Rectal smooth muscle tissue (tissue), 1 donor: ENCODE results near the gene PSMD9.

Experiments
- H3K27ac ChIP-seq: one replicate; pipeline ENCODE4 v1.7.0; 2013; ENCODE audit warnings: low read depth, low read length, inconsistent platforms
- H3K27me3 ChIP-seq: one replicate; pipeline ENCODE4 v1.7.0; 2013; ENCODE audit warnings: low read length; ENCODE audit not compliant: control insufficient read depth, insufficient read depth
- H3K36me3 ChIP-seq: one replicate; pipeline ENCODE4 v1.7.0; 2013; ENCODE audit warnings: low read length; ENCODE audit not compliant: control insufficient read depth, insufficient read depth
- H3K4me1 ChIP-seq: one replicate; pipeline ENCODE4 v1.7.0; 2013; ENCODE audit warnings: low read length; ENCODE audit not compliant: control insufficient read depth, insufficient read depth
- H3K4me3 ChIP-seq: one replicate; pipeline ENCODE4 v1.7.0; 2013; ENCODE audit warnings: low read length
- H3K9ac ChIP-seq: one replicate; pipeline ENCODE4 v1.7.0; 2013; ENCODE audit warnings: low read length

The PSMD9 gene

DNA sequence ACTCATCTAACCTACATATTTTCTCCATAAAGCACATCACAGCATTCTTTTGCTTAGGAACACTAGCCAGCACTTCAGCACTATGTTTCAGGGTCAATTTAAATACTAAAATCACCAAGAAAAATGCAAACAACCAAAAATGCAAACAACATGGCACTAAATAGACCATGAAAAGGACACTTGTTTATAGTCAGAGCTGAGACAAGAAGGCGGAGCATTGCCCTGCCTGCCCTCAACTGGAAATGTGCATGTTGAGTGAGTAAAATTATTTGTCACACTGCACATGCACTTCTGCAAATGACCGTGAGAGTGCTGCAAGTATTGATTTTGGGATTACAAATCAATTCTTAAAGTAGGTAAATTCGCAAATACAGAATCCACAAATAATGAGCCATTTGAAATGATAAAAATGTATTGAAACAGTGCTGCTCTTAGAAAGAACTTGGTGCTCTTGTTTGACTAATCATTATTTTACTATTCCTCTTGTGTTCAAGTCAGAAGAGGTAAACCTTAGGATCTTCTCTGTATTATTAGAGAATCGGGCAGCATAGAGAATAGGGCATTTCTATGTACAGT lies 64.6 kb downstream of the PSMD9 start:
- Histone ChIP-seq H3K4me3 (no peak overlapping the region), H3K27ac (no peak overlapping the region), H3K27me3 (no peaks in the 10 kb centered on the region), H3K9ac (no peak overlapping the region), H3K4me1 (no peaks in the 10 kb centered on the region), H3K36me3 (no peaks in the 10 kb centered on the region)

DNA sequence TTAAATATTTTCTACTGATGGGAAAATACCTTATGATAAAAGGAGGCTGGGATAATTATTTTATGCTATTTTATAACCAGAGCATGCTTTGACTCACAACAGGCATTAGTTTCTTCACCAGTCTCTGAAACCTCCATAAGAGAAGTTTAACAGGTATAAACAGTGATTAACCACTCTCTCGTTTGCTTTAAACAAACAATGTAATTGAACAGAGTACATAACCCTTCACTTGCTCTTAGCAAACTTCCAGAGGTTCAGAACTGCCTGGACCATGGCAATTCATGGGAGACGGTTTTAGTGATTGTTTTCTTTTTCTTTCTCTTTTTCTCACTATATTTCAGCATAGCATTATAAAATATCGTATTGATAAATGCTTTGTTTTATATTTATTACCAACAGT lies 65.1 kb downstream of the PSMD9 start:
- H3K27ac ChIP-seq, result no peak overlapping the region
- H3K4me3 ChIP-seq, result no peak overlapping the region
- H3K9ac ChIP-seq, result no peak overlapping the region
- no peaks in the 10 kb centered on the region for H3K27me3 ChIP-seq
- no peaks in the 10 kb centered on the region for H3K4me1 ChIP-seq
- no peaks in the 10 kb centered on the region for H3K36me3 ChIP-seq

DNA sequence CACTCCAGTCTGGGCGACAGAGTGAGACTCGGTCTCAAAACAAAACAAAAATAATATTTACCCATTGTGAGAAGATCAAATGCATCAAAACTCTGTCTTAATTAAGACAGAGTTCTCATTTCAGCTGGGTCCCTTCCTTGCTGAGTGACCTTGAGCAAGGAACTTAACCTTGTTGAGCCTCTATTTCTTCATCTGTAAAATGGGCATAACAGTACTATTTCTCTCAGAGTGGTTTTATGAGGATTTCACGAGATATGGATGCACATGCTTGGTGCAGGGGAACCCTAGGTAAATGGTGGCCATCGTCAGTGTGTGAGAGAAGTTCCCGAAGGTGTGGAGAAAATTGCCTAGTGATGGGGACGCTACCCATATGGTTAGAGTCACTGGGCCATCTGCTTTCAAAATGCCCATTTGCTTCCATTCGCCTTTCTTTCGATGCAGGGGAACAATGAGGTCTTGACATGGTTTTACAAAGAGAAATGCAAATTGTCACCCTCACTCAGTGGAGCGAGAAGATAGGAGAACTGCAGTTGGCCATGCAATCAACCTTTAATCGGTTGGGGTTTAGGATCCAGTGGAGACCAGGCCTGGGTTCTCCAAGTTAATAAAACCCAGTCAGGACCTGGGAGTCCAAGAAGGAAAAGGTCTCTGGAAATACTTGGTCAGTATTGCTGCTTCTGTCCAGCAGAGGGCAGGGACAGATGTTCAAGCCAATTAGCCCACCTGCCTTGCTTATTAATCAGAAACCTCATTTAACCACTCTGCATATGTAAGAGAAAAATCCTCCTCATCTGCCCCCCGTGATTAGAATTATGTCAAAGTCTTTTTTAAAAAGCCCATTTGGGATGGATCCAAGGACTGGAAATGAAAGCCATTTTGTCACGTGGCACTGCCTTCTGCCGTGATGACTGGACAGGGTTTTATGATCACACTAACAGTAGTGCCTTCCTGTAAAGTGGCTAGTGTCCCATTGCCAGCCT lies 67.0 kb downstream of the PSMD9 start:
- no peak overlapping the region for H3K4me3 ChIP-seq
- no peak overlapping the region for H3K9ac ChIP-seq
- no peaks in the 10 kb centered on the region for H3K4me1 ChIP-seq
- H3K27ac ChIP-seq, result no peak overlapping the region
- H3K36me3 ChIP-seq, result no peaks in the 10 kb centered on the region
- H3K27me3 ChIP-seq, result no peaks in the 10 kb centered on the region

DNA sequence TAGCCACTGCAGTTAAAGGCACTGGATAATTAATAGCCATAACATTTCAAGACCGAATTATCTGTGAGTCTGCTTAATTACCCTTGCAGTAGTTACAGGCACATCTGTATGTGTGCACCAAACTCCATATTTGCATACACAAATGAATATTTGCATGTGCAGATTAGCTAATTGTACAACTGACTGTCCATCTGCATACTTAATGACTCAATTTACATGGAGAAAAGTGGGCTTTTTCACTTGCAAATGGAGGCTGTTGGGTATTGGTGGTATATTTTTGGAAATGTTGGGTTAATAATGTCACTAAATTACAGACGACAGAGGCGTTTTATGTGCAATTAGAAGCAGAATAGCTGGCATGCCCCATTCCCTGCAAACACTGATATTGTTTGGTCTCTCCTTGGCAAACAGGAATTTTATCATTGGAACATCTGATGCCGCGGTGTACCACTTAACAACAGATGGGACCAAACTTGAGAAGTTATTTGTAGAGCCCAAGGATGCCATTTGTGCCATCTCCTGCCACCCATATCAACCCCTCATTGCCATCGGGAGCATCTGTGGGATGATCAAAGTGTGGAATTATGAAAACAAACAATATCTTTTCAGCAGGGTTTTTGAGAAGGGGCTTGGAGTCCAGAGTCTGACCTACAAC lies 69.4 kb downstream of the PSMD9 start:
- Histone ChIP-seq H3K4me3 (no peak overlapping the region), H3K9ac (no peak overlapping the region), H3K27ac (no peak overlapping the region), H3K36me3 (no peaks in the 10 kb centered on the region), H3K27me3 (no peaks in the 10 kb centered on the region), H3K4me1 (no peaks in the 10 kb centered on the region)

DNA sequence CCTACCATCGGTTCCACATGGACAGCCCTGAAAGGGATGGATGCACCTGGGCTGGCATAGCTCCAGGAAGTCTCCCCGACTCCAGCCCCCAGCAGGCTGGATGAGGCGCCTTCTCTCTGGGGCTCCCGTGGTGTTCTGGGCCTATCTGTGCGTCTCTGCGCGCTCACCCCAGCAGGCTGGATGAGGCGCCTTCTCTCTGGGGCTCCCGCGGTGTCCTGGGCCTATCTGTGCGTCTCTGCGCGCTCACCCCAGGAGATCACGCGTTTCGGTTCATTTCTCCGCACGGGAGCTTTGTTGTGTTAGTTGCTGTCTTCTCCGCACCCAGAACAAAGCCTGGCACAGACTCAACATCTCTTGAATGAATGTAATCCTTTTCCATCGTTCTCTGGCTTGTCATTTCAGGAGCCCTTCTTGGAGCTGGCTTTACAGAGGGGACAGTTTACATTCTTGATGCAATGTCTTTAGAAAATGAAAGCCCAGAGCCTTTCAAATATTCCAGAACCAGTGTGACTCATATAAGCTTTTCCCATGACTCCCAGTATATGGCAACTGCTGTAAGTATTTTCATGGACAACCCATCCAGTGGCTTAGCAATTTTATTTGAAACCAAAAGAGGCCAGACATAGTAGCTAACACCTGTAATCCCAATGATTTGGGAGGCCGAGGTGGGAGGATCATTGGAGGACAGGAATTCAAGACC lies 70.1 kb downstream of the PSMD9 start:
- Histone ChIP-seq H3K27ac (no peak overlapping the region), H3K27me3 (no peaks in the 10 kb centered on the region), H3K36me3 (no peaks in the 10 kb centered on the region), H3K4me1 (no peaks in the 10 kb centered on the region), H3K9ac (no peak overlapping the region), H3K4me3 (no peak overlapping the region)

DNA sequence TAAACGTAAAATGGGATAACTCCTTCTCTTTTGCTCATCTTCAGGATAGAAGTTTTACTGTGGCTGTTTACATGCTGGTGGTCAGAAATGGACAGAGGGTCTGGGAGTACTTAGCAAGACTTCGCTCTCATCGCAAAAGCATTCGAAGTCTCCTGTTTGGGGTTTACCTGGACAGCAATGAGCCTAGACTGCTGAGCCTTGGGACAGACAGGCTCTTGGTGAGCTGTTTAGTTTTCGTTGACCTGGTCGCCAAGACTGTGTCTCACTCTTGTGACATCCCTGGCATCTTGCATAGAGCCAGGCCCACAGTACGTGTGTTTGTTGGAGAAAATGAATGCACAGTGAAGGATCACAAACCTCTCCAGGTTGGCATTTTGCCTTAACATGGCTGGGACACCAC lies 72.0 kb downstream of the PSMD9 start:
- H3K27ac ChIP-seq, result no peak overlapping the region
- no peak overlapping the region for H3K4me3 ChIP-seq

DNA sequence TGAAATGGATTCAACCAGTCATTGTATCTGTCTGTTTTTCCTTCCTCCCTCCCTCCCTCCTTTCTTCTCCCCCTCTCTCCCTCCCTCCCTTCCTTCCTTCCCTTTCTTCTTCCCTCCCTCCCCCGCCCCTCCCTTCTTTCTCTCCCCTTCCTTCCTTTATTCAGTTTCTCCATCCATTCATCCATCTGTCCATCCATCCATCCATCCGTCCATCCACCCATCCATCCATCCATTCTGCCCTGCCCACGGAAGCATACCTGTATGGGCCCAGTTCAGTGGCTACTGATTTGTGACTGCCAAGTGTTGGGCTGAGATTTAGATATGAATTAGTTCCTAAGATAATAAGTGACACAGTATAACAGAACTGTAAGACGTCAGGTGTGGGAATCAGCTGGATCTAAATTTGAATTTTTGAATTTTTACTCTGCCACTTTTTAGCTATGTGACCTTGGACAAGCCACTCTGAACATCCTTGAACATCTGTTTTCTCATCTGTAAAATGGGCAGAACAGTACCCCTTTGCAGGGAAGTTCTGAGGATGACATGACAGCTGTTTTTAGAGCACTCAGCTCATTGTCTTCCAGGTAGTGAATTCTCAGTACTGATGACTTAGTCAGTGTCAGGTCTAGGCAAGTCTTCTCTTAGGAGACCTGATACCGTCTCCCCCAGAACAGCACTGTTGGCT lies 72.7 kb downstream of the PSMD9 start:
- H3K36me3 ChIP-seq, result no peaks in the 10 kb centered on the region
- H3K4me3 ChIP-seq, result no peak overlapping the region
- no peak overlapping the region for H3K27ac ChIP-seq
- no peaks in the 10 kb centered on the region for H3K4me1 ChIP-seq
- no peaks in the 10 kb centered on the region for H3K27me3 ChIP-seq
- no peak overlapping the region for H3K9ac ChIP-seq

More for the DNA sequence above, 72.0 kb downstream of the PSMD9 start:
- Histone ChIP-seq H3K4me1 (no peaks in the 10 kb centered on the region), H3K36me3 (no peaks in the 10 kb centered on the region), H3K9ac (no peak overlapping the region), H3K27me3 (no peaks in the 10 kb centered on the region)

DNA sequence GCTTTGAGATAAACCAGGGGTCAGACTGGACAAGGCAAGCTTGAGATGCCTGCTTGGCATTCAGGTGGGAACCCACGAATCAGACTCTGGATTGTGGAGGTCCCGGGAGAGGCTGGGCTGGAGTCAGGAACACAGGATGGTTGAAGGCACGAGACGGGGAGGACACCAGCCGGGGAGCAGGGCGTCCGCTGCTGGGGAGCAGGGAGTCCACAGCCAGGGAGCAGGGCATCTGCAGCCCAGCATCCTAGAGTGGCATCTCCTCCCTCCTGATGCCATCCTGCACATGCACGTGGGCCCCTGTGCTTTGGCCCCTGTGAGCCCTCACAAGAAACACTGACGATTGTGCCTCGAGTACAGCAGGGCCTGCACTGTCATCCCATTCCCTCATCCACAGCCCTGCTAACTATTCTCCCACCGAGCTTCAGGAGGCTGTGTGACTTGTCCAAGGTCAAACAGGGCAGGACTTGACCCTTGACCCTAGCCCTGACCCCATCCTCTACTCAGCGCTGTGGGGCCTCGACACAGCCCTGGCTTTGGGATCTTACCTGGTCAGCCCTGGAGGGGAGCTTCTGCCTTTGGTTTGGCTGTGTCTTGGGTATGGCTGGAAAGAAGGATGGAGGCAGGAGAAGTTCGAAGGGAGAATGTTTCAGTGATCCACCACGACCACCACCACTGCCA lies 74.9 kb downstream of the PSMD9 start:
- no peak overlapping the region for H3K9ac ChIP-seq
- no peaks in the 10 kb centered on the region for H3K36me3 ChIP-seq
- H3K27ac ChIP-seq, result no peak overlapping the region
- no peaks in the 10 kb centered on the region for H3K4me1 ChIP-seq
- no peak overlapping the region for H3K4me3 ChIP-seq
- no peaks in the 10 kb centered on the region for H3K27me3 ChIP-seq

DNA sequence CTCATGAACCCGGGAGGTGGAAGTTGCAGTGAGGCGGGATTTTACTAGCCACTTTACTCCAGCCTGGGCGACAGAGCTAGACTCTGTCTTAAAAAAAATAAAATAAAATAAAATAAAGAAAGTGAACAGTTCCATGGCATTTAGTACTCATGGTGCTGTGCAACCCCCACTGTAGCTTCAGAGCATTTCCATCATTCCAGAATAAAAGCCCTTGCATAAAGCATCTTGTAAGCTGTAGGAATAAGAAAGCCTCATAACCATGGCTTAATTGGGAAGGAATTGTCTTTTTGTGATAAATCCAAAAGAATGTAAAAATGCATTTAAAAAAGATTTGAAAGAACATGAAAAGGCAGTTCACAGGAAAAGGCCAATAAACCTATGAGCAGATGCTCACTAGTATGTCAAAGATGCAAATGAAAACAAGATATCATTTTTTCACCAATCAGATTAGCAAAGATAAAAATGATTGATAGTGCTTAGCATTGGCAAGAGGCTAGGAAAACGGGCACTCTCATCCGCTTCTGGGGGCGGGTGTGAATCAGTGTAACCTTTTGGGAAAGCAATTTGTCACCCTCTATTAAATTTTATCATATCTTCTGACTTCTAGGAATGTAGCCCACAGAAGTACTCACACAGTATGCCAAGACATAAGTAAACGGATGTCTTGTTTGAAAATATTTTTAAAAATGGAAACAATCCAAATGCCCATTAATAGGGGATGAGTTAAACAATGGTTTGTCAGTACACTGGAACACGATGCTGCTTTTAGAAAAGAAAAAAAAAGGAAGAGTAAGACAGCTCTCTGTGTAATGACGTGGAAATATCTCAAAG lies 76.4 kb downstream of the PSMD9 start:
- Histone ChIP-seq H3K9ac (no peak overlapping the region), H3K4me1 (no peaks in the 10 kb centered on the region), H3K27ac (no peak overlapping the region), H3K27me3 (no peaks in the 10 kb centered on the region), H3K36me3 (no peaks in the 10 kb centered on the region), H3K4me3 (no peak overlapping the region)

DNA sequence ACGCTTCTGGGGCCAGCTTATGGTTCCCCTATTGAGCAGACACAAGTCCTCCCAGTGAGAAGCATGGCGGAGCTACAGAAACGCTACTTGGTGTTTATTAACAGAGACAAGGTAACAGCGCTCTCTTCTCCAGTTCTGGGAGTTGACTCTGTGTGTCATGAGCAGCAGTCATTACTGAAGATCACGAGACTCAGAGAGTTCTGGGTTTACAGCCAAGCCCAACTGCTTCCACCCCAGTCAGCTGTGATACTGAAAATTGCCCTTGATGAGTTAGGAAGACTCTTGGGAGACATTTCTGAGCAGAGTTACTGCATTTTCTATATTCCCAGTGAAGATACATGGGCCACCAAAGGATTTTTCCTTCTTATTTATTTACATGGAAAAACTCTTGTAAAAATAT lies 78.4 kb downstream of the PSMD9 start:
- no peaks in the 10 kb centered on the region for H3K27me3 ChIP-seq

More for the DNA sequence above, 78.4 kb downstream of the PSMD9 start:
- H3K27ac ChIP-seq, result no peak overlapping the region
- H3K9ac ChIP-seq, result no peak overlapping the region
- no peaks in the 10 kb centered on the region for H3K36me3 ChIP-seq
- no peaks in the 10 kb centered on the region for H3K4me1 ChIP-seq
- no peak overlapping the region for H3K4me3 ChIP-seq
